Mesenchymal stem cell (in vitro differentiated cells and primary cell): ENCODE measurements around the gene ARHGEF7.
A peak's percentile ranks its signal among the peaks of the same experiment; 100 is the strongest.

Experiments used
- DNase-seq: peaks from one replicate; pipeline ENCODE4 v3.0.0-alpha.2; 2013
- H2AFZ ChIP-seq: one replicate; pipeline ENCODE4 v1.6.1; 2013; ENCODE audit warnings: low read depth, mild to moderate bottlenecking, control low read depth, inconsistent platforms, low read length, moderate library complexity
- H2AK5ac ChIP-seq: 2 replicates; pipeline ENCODE4 v1.6.1; 2013; ENCODE audit warnings: low read length, moderate library complexity, mild to moderate bottlenecking, inconsistent platforms; ENCODE audit not compliant: severe bottlenecking
- H2BK120ac ChIP-seq: one replicate; pipeline ENCODE4 v1.6.1; 2013; ENCODE audit warnings: low read depth, mild to moderate bottlenecking, inconsistent platforms, low read length, moderate library complexity
- H2BK12ac ChIP-seq, 2 experiments: one replicate each; pipeline ENCODE4 v1.6.1; 2013; ENCODE audit warnings: inconsistent platforms in 2 of 2, low read length in 2 of 2, mild to moderate bottlenecking in 2 of 2, moderate library complexity in 2 of 2, control low read depth in 1 of 2
- H2BK15ac ChIP-seq: one replicate; pipeline ENCODE4 v1.6.1; 2013; ENCODE audit warnings: mild to moderate bottlenecking, low read depth, inconsistent platforms; ENCODE audit not compliant: poor library complexity, severe bottlenecking
- H2BK5ac ChIP-seq: 2 replicates; pipeline ENCODE4 v1.6.1; 2013; ENCODE audit warnings: low read depth, mild to moderate bottlenecking, low read length, control low read depth, inconsistent platforms; ENCODE audit not compliant: poor library complexity, severe bottlenecking
- H3K14ac ChIP-seq, 2 experiments: one replicate each; pipeline ENCODE4 v1.6.1; 2013; ENCODE audit warnings: inconsistent platforms in 2 of 2, low read length in 2 of 2, control low read depth in 1 of 2, mild to moderate bottlenecking in 1 of 2, moderate library complexity in 1 of 2
- H3K18ac ChIP-seq, 2 experiments: one replicate each; pipeline ENCODE4 v1.6.1; 2013; ENCODE audit warnings: inconsistent platforms in 2 of 2, low read length in 2 of 2, control low read depth in 1 of 2, low read depth in 1 of 2, mild to moderate bottlenecking in 1 of 2
- H3K23ac ChIP-seq, 2 experiments: one replicate each; pipeline ENCODE4 v1.6.1; 2013; ENCODE audit warnings: inconsistent platforms in 2 of 2, low read length in 2 of 2, mild to moderate bottlenecking in 2 of 2, moderate library complexity in 2 of 2, control low read depth in 1 of 2
- H3K27ac ChIP-seq: 2 replicates; pipeline ENCODE4 v1.5.1; 2013; ENCODE audit warnings: mild to moderate bottlenecking, moderate library complexity, low read length, control low read depth, inconsistent platforms; ENCODE audit not compliant: poor library complexity, severe bottlenecking
- H3K27me3 ChIP-seq, 2 experiments: 2 replicates each; pipeline versions ENCODE4 v1.6.1 to v1.7.0; 2013; ENCODE audit warnings: low read length in 2 of 2, mild to moderate bottlenecking in 2 of 2, moderate library complexity in 2 of 2, control low read depth in 1 of 2, inconsistent platforms in 1 of 2; ENCODE audit not compliant: control insufficient read depth in 1 of 2, insufficient read depth in 1 of 2
- H3K36me3 ChIP-seq, 2 experiments: 2 replicates each; pipeline versions ENCODE4 v1.6.1 to v1.7.0; 2013; ENCODE audit warnings: low read length in 2 of 2, control low read depth in 1 of 2, inconsistent platforms in 1 of 2, low read depth in 1 of 2, mild to moderate bottlenecking in 1 of 2; ENCODE audit not compliant: insufficient read depth in 2 of 2, control insufficient read depth in 1 of 2
- H3K4ac ChIP-seq, 2 experiments: one replicate each; pipeline ENCODE4 v1.6.1; 2013; ENCODE audit warnings: inconsistent platforms in 2 of 2, low read length in 2 of 2, mild to moderate bottlenecking in 2 of 2, moderate library complexity in 2 of 2, control low read depth in 1 of 2, low read depth in 1 of 2
- H3K4me1 ChIP-seq: 2 replicates; pipeline ENCODE4 v1.6.1; 2013; ENCODE audit warnings: low read depth, low read length, control low read depth; ENCODE audit not compliant: control insufficient read depth, insufficient read depth
- H3K4me2 ChIP-seq: 2 replicates; pipeline ENCODE4 v1.6.1; 2013; ENCODE audit warnings: low read length, mild to moderate bottlenecking, inconsistent platforms; ENCODE audit not compliant: poor library complexity, severe bottlenecking
- H3K4me3 ChIP-seq, 2 experiments: 2 replicates each; pipeline versions ENCODE4 v1.5.1 to v1.7.0; 2013; ENCODE audit warnings: low read length in 2 of 2, mild to moderate bottlenecking in 2 of 2, control low read depth in 1 of 2, low read depth in 1 of 2; ENCODE audit not compliant: insufficient read depth in 1 of 2
- H3K79me1 ChIP-seq: replicated peaks from 2 replicates; pipeline ENCODE4 v1.6.1; 2013; ENCODE audit warnings: mild to moderate bottlenecking, control low read depth, low read length, inconsistent platforms; ENCODE audit not compliant: poor library complexity, severe bottlenecking
- H3K9ac ChIP-seq: 2 replicates; pipeline ENCODE4 v1.7.0; 2013; ENCODE audit warnings: mild to moderate bottlenecking, low read length, moderate library complexity
- H3K9me3 ChIP-seq: 2 replicates; pipeline ENCODE4 v1.7.0; 2013; ENCODE audit warnings: mild to moderate bottlenecking, low read length; ENCODE audit not compliant: control insufficient read depth
- H4K8ac ChIP-seq: one replicate; pipeline ENCODE4 v1.6.1; 2013; ENCODE audit warnings: inconsistent platforms, mild to moderate bottlenecking, low read length, moderate library complexity
- H4K91ac ChIP-seq: one replicate; pipeline ENCODE4 v1.6.1; 2013; ENCODE audit warnings: mild to moderate bottlenecking, low read length, inconsistent platforms
- WGBS: methylation state at CpG from one replicate; pipeline ENCODE4 v1.1.7; 2013; ENCODE audit warnings: mixed read lengths; 5-methylcytosine and 5-hydroxymethylcytosine counted together

Gene ARHGEF7

GRCh38 chr13:111219950-111220349 is 104.8 kb downstream of the ARHGEF7 start:
- H3K9me3 ChIP-seq: no peaks in the 10 kb centered on the region
- no peak overlapping the region for H3K23ac ChIP-seq
- no peak overlapping the region for H3K4ac ChIP-seq
- H3K14ac ChIP-seq: no peak overlapping the region
- no peak overlapping the region for H2AFZ ChIP-seq
- no peak overlapping the region for H3K4me2 ChIP-seq
- WGBS: 91% methylated on average over 8 of the region's 8 CpGs
- H2BK15ac ChIP-seq: no peak overlapping the region
- no peak overlapping the region for H2BK5ac ChIP-seq
- H3K4me3 ChIP-seq: no peak overlapping the region
- H3K79me1 ChIP-seq: peaks cover 20% of the 10 kb centered on the region
- DNase-seq: no peak
- no peak overlapping the region for H2BK120ac ChIP-seq
- no peak overlapping the region for H4K8ac ChIP-seq
- H4K91ac ChIP-seq: no peak overlapping the region
- H3K4me1 ChIP-seq: peaks cover 9% of the 10 kb centered on the region
- no peak overlapping the region for H3K27ac ChIP-seq
- no peaks in the 10 kb centered on the region for H3K27me3 ChIP-seq
- no peak overlapping the region for H2AK5ac ChIP-seq
- peaks cover 5 to 9% of the 10 kb centered on the region in 2 experiments for H3K36me3 ChIP-seq
- H2BK12ac ChIP-seq: no peak overlapping the region
- no peak overlapping the region for H3K18ac ChIP-seq
- peak overlapping the region; percentile 19 for H3K9ac ChIP-seq

- Histone ChIP-seq H4K91ac (no peak overlapping the region), H3K36me3 (peaks cover 4 to 32% of the 10 kb centered on the region in 2 experiments), H3K9me3 (no peaks in the 10 kb centered on the region), H3K79me1 (peaks cover 8% of the 10 kb centered on the region), H3K23ac (no peak overlapping the region), H3K14ac (no peak overlapping the region), H2BK5ac (no peak overlapping the region), H3K18ac (no peak overlapping the region), H3K4me2 (no peak overlapping the region), H3K4ac (no peak overlapping the region), H2BK120ac (no peak overlapping the region), H3K4me3 (no peak overlapping the region), H2BK12ac (no peak overlapping the region), H4K8ac (no peak overlapping the region), H3K4me1 (peaks cover 12% of the 10 kb centered on the region), H2BK15ac (no peak overlapping the region), H3K27ac (no peak overlapping the region), H3K9ac (no peak overlapping the region), H2AK5ac (no peak overlapping the region), H2AFZ (no peak overlapping the region), H3K27me3 (no peaks in the 10 kb centered on the region)
- WGBS: 96% methylated on average over 4 of the region's 6 CpGs
- no peak for DNase-seq
These were observed 110.1 kb downstream of the ARHGEF7 start for GRCh38 chr13:111225166-111225565.

GRCh38 chr13:111225810-111226546 is 110.9 kb downstream of the ARHGEF7 start:
- H3K4me2 ChIP-seq: no peak overlapping the region
- peaks cover 6% of the 10 kb centered on the region for H3K79me1 ChIP-seq
- H4K91ac ChIP-seq: no peak overlapping the region
- no peak overlapping the region for H3K9ac ChIP-seq
- H3K36me3 ChIP-seq: peaks cover 0 to 27% of the 10 kb centered on the region in 2 experiments
- H3K4me3 ChIP-seq: no peak overlapping the region
- no peaks in the 10 kb centered on the region for H3K27me3 ChIP-seq
- H2AFZ ChIP-seq: no peak overlapping the region
- no peaks in the 10 kb centered on the region for H3K9me3 ChIP-seq
- H3K4ac ChIP-seq: no peak overlapping the region
- no peak overlapping the region for H2AK5ac ChIP-seq
- no peak overlapping the region for H3K23ac ChIP-seq
- no peak overlapping the region for H3K27ac ChIP-seq
- no peak overlapping the region for H2BK120ac ChIP-seq
- no peak overlapping the region for H3K14ac ChIP-seq
- WGBS: 97% methylated on average over 6 of the region's 7 CpGs
- H2BK5ac ChIP-seq: no peak overlapping the region
- H2BK15ac ChIP-seq: no peak overlapping the region
- H3K4me1 ChIP-seq: peaks cover 16% of the 10 kb centered on the region
- H3K18ac ChIP-seq: no peak overlapping the region
- DNase-seq: no peak
- H2BK12ac ChIP-seq: no peak overlapping the region
- no peak overlapping the region for H4K8ac ChIP-seq

- peak overlapping the region; percentile 15 for H2AK5ac ChIP-seq
- 78% methylated on average over 1 of the region's 2 CpGs for WGBS
- H2BK12ac ChIP-seq: no peak overlapping the region
- no peak overlapping the region for H3K23ac ChIP-seq
- H3K27me3 ChIP-seq: no peaks in the 10 kb centered on the region
- no peak for DNase-seq
- no peak overlapping the region for H3K18ac ChIP-seq
- H3K9ac ChIP-seq: no peak overlapping the region
- H3K4me1 ChIP-seq: peaks cover 16% of the 10 kb centered on the region
- H2BK15ac ChIP-seq: no peak overlapping the region
- no peak overlapping the region for H3K14ac ChIP-seq
- H4K8ac ChIP-seq: no peak overlapping the region
- no peaks in the 10 kb centered on the region for H3K9me3 ChIP-seq
- no peak overlapping the region for H2AFZ ChIP-seq
- H3K4me2 ChIP-seq: no peak overlapping the region
- H2BK120ac ChIP-seq: no peak overlapping the region
- no peak overlapping the region for H3K4me3 ChIP-seq
- peaks cover 10% of the 10 kb centered on the region for H3K79me1 ChIP-seq
- H3K36me3 ChIP-seq: peaks cover 0 to 27% of the 10 kb centered on the region in 2 experiments
- no peak overlapping the region for H3K27ac ChIP-seq
- H2BK5ac ChIP-seq: no peak overlapping the region
- no peak overlapping the region for H3K4ac ChIP-seq
- H4K91ac ChIP-seq: no peak overlapping the region
These were observed 112.3 kb downstream of the ARHGEF7 start for GRCh38 chr13:111227405-111227804.
